ENCODE data around the gene FNDC3B. TPM values are rescaled to one million over a fixed set of nuclear protein-coding genes. Genes with fewer than 3 reads are reported as not detected.
A peak's percentile ranks its signal among the peaks of the same experiment; 100 is the strongest.

The FNDC3B gene
- total and polyA plus RNA-seq, 9 of the 15 experiments (the other 6 are each of a cell fraction or from before 2014, with no cell fraction given), result 7.0 to 35.8 (median 16.2) TPM

DNA sequence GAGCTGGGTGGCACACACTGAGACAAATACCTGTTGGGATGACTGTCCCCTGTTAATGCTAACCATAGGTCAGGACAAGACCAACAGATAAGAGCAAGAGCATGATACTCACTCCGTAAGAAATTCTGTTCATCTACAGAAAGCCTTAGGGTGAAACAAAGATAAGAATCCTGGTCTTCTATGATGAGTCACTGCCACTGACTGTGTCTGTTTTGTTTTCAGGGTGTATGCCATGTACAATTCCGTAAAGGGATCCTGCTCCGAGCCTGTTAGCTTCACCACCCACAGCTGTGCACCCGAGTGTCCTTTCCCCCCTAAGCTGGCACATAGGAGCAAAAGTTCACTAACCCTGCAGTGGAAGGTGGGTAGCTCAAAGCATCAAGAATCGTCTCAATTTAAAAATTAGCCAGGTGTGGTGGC is 267.8 kb downstream of the FNDC3B start:
- no peak overlapping the region for H3K9ac ChIP-seq (ENCODE audit: insufficient read depth in 1 of 2, low read depth in 2 of 2, low read length in 2 of 2)
- intact Hi-C loops (cut with micrococcal nuclease), result no loop called here
- WGBS (ENCODE audit: insufficient coverage, low coverage, missing lambda C conversion rate), result 14% methylated on average over 4 of the region's 5 CpGs
- no peaks in the 10 kb centered on the region for H3K9me1 ChIP-seq (ENCODE audit: control insufficient read depth, insufficient read depth, low read length)
- peak overlapping the region; percentile 58; the same call in 2 of the 3 replicates for H3K27ac ChIP-seq (ENCODE audit: extremely low read depth, low read depth, low read length)
- BruUV-seq (replicated peaks), result no TSS peak
- no peak overlapping the region for H2AFZ ChIP-seq (ENCODE audit: low read depth, low read length)
- H3K4me3 ChIP-seq, result no peak overlapping the region
- DNase-seq (ENCODE audit: extremely low read depth in 1 of 4, low spot score in 3 of 4) (peak; percentile 64 to 74 (median 67)), ATAC-seq (peak; percentile 89), FAIRE-seq (peak; percentile 78)
- H4K20me1 ChIP-seq (replicated peaks; ENCODE audit: control insufficient read depth, insufficient read depth, low read length), result no peaks in the 10 kb centered on the region
- CTCF ChIA-PET (ENCODE audit: low intra/inter-chr PET ratio), result interaction anchor here (0.6 kb wide), 1 partner anchor 603 kb away, joined by 3 read pairs; no protein-coding TSS in a partner anchor
- POLR2A ChIA-PET, result interaction anchor here (0.5 to 1.2 kb wide), 4 partner anchors 9 to 203 kb away, joined by 3 to 7 read pairs (median 4); no protein-coding TSS in a partner anchor
- no peaks in the 10 kb centered on the region for H3K79me2 ChIP-seq (ENCODE audit: control insufficient read depth, insufficient read depth, low read length)
- in situ Hi-C loops (cut with MboI), result no loop called here
- H3K4me1 ChIP-seq (replicated peaks in 1 of 2; ENCODE audit: control insufficient read depth in 2 of 2, insufficient read depth in 2 of 2, low read length in 2 of 2), result peaks cover 5 to 20% of the 10 kb centered on the region in 2 experiments; a peak in 4 of 5 replicates
- peaks cover 63% of the 10 kb centered on the region for H3K36me3 ChIP-seq (ENCODE audit: control insufficient read depth, insufficient read depth, low read length)
- H3K27me3 ChIP-seq (ENCODE audit: control insufficient read depth in 2 of 2, insufficient read depth in 2 of 2, low read length in 2 of 2), result no peaks in the 10 kb centered on the region
- H3K4me2 ChIP-seq (ENCODE audit: insufficient read depth, low read length), result peak overlapping the region; percentile 40; the same call in 1 of the 2 replicates
- H3K9me3 ChIP-seq (replicated peaks; ENCODE audit: control insufficient read depth, insufficient read depth, low read depth, low read length), result no peaks in the 10 kb centered on the region
- TF ChIP-seq BHLHE40 (IDR thresholded peaks at IDR 0.05; ENCODE audit: low read length), result no peak
- TF ChIP-seq ZNF311 (CRISPR knock-in tag; IDR thresholded peaks at IDR 0.05), result no peak
- no peak for TF ChIP-seq ZFP36 (IDR thresholded peaks at IDR 0.05; ENCODE audit: low read depth, low read length, partially characterized antibody)
- TF ChIP-seq ARID2 (IDR thresholded peaks at IDR 0.05), result no peak
- TF ChIP-seq ZKSCAN1 (IDR thresholded peaks at IDR 0.05; ENCODE audit: low read depth, low read length), result no peak
- TF ChIP-seq MTA3 (IDR thresholded peaks at IDR 0.05; ENCODE audit: borderline replicate concordance), result no peak
- TF ChIP-seq, protein P1, sequence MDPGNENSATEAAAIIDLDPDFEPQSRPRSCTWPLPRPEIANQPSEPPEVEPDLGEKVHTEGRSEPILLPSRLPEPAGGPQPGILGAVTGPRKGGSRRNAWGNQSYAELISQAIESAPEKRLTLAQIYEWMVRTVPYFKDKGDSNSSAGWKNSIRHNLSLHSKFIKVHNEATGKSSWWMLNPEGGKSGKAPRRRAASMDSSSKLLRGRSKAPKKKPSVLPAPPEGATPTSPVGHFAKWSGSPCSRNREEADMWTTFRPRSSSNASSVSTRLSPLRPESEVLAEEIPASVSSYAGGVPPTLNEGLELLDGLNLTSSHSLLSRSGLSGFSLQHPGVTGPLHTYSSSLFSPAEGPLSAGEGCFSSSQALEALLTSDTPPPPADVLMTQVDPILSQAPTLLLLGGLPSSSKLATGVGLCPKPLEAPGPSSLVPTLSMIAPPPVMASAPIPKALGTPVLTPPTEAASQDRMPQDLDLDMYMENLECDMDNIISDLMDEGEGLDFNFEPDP (CRISPR knock-in tag; IDR thresholded peaks at IDR 0.05), result no peak
- no peak for TF ChIP-seq ZNF449 (CRISPR knock-in tag; IDR thresholded peaks at IDR 0.05)
- no peak for TF ChIP-seq E2F3 (CRISPR knock-in tag; IDR thresholded peaks at IDR 0.05)
- TF ChIP-seq ZFP1 (CRISPR knock-in tag; IDR thresholded peaks at IDR 0.05), result no peak
- TF ChIP-seq ZFX (CRISPR knock-in tag; IDR thresholded peaks at IDR 0.05), result no peak
- no peak for TF ChIP-seq HMG20B (CRISPR knock-in tag; IDR thresholded peaks at IDR 0.05)
- TF ChIP-seq XRCC5 (IDR thresholded peaks at IDR 0.05; ENCODE audit: low read depth, low read length), result no peak
- no peak for TF ChIP-seq SUPT5H (IDR thresholded peaks at IDR 0.05)
- TF ChIP-seq, protein P2, sequence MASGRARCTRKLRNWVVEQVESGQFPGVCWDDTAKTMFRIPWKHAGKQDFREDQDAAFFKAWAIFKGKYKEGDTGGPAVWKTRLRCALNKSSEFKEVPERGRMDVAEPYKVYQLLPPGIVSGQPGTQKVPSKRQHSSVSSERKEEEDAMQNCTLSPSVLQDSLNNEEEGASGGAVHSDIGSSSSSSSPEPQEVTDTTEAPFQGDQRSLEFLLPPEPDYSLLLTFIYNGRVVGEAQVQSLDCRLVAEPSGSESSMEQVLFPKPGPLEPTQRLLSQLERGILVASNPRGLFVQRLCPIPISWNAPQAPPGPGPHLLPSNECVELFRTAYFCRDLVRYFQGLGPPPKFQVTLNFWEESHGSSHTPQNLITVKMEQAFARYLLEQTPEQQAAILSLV (tag; IDR thresholded peaks at IDR 0.05), result no peak
- TF ChIP-seq FOXJ2 (tag; IDR thresholded peaks at IDR 0.05), result peak; percentile 66; the same call in 1 of the 2 replicates
- no peak for TF ChIP-seq SP1 (CRISPR knock-in tag; IDR thresholded peaks at IDR 0.05)
- TF ChIP-seq ZNF79 (CRISPR knock-in tag; IDR thresholded peaks at IDR 0.05; ENCODE audit: low read depth), result no peak
- no peak for TF ChIP-seq TAF15 (IDR thresholded peaks at IDR 0.05; ENCODE audit: low read depth, low read length)
- TF ChIP-seq, protein P3, sequence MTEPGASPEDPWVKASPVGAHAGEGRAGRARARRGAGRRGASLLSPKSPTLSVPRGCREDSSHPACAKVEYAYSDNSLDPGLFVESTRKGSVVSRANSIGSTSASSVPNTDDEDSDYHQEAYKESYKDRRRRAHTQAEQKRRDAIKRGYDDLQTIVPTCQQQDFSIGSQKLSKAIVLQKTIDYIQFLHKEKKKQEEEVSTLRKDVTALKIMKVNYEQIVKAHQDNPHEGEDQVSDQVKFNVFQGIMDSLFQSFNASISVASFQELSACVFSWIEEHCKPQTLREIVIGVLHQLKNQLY (CRISPR knock-in tag; conservative IDR thresholded peaks at IDR 0.05), result no peak
- no peak for TF ChIP-seq TAF9B (IDR thresholded peaks at IDR 0.05; ENCODE audit: partially characterized antibody)
